ENCODE data around the gene CIRBP.
"Not testable (repeated sequence)": the region's sequence is repeated elsewhere in the genome, so short reads cannot be mapped to it uniquely, and the experiment has no call there.

The CIRBP gene

GRCh38 chr19:1245494-1246264 lies 23.5 kb upstream of the CIRBP start:
- DNase-seq (ENCODE audit: low read depth) = no peak
- no peak for TF ChIP-seq CTCF (IDR thresholded peaks at IDR 0.05; ENCODE audit: control insufficient read depth, insufficient read depth, low read depth, low read length, missing control alignments)
- H3K4me3 ChIP-seq (ENCODE audit: control insufficient read depth, low read depth, low read length) = no peak overlapping the region

GRCh38 chr19:1246265-1247087 lies 22.7 kb upstream of the CIRBP start:
- not testable (repeated sequence) for H3K4me3 ChIP-seq (ENCODE audit: control insufficient read depth, low read depth, low read length); DNase-seq (ENCODE audit: low read depth)

- peak overlapping the region; percentile 29 for H3K4me3 ChIP-seq (ENCODE audit: control insufficient read depth, low read depth, low read length)
- TF ChIP-seq CTCF (IDR thresholded peaks at IDR 0.05; ENCODE audit: control insufficient read depth, insufficient read depth, low read depth, low read length, missing control alignments) = no peak
- no peak for DNase-seq (ENCODE audit: low read depth)
These were observed 21.4 kb upstream of the CIRBP start for GRCh38 chr19:1247748-1248138.

GRCh38 chr19:1248139-1248785 lies 20.9 kb upstream of the CIRBP start, which contains the start of gene MIDN:
Gene MIDN (plus strand): TSS chr19:1248583. CDS start chr19:1250297, 1,714 bp downstream.
- peak; percentile 30 for TF ChIP-seq CTCF (IDR thresholded peaks at IDR 0.05; ENCODE audit: control insufficient read depth, insufficient read depth, low read depth, low read length, missing control alignments)
- H3K4me3 ChIP-seq (ENCODE audit: control insufficient read depth, low read depth, low read length) = peak within 1 kb of the TSS; percentile 68
- no peak for DNase-seq (ENCODE audit: low read depth)

- H3K4me3 ChIP-seq (ENCODE audit: control insufficient read depth, low read depth, low read length) = peak overlapping the region; percentile 68
- no peak for DNase-seq (ENCODE audit: low read depth)
- peak; percentile 42 for TF ChIP-seq CTCF (IDR thresholded peaks at IDR 0.05; ENCODE audit: control insufficient read depth, insufficient read depth, low read depth, low read length, missing control alignments)
These were observed 20.3 kb upstream of the CIRBP start for GRCh38 chr19:1248786-1249297.

- peak overlapping the region; percentile 68 for H3K4me3 ChIP-seq (ENCODE audit: control insufficient read depth, low read depth, low read length)
- DNase-seq (ENCODE audit: low read depth) = peak; percentile 87
- TF ChIP-seq CTCF (IDR thresholded peaks at IDR 0.05; ENCODE audit: control insufficient read depth, insufficient read depth, low read depth, low read length, missing control alignments) = no peak
These were observed 19.7 kb upstream of the CIRBP start for GRCh38 chr19:1249298-1249989.
